Ascending aorta (tissue), 2 donors: ENCODE results near the gene FAM20A. TPM values are rescaled to one million over a fixed set of nuclear protein-coding genes. Genes with fewer than 3 reads are reported as not detected.

Experiments
- DNase-seq, 2 donors: peaks; one replicate each; pipeline ENCODE4 v3.0.0-alpha.2; 2019; ENCODE audit warnings: low spot score in 2 of 2
- H3K27ac ChIP-seq, 2 donors: fragments of 200-600 bp; sonication (generic); one replicate each; pipeline ENCODE4 v1.5.1; 2016 to 2017; ENCODE audit warnings: mild to moderate bottlenecking in 1 of 2
- H3K27me3 ChIP-seq: fragments of 200-600 bp; sonication (generic); one replicate; pipeline ENCODE4 v1.5.1; 2017
- H3K36me3 ChIP-seq, 2 donors: fragments of 200-600 bp; sonication (generic); one replicate each; pipeline ENCODE4 v1.5.1; 2016
- H3K4me1 ChIP-seq, 2 donors: fragments of 200-600 bp; sonication (generic); one replicate each; pipeline ENCODE4 v1.5.1; 2016 to 2017; ENCODE audit warnings: mild to moderate bottlenecking in 1 of 2
- H3K4me3 ChIP-seq, 2 donors: fragments of 200-600 bp; sonication (generic); one replicate each; pipeline ENCODE4 v1.5.1; 2016 to 2017; ENCODE audit warnings: mild to moderate bottlenecking in 1 of 2
- H3K9me3 ChIP-seq, 2 donors: fragments of 200-600 bp; sonication (generic); one replicate each; pipeline ENCODE4 v1.5.1; 2016
- CTCF ChIP-seq, 3 experiments: fragments of 200-600 bp in 2 of 3; fragments of 450-650 bp in 1 of 3; sonication (generic) in 2 of 3; IDR thresholded peaks; one replicate each; pipeline ENCODE4 v1.5.1; 2016 to 2019; ENCODE audit warnings: antibody characterized with exemption in 3 of 3, mild to moderate bottlenecking in 1 of 3, moderate library complexity in 1 of 3
- intact Hi-C: fragments of 100-400 bp; cut with DNase I; formaldehyde crosslinking; loops from one replicate; pipeline ENCODE4 v1.15.1; 2023
- total RNA-seq: library from RNA; depleted of rRNA; stranded (reverse); fragments of >200 nt; gene quantifications from one replicate; pipeline ENCODE4 v1.1.0, GENCODE V29; 2016

FAM20A gene
- total RNA-seq, 1 donor from 2014 or later: 60.0 TPM

GRCh38 chr17:68612923-68613292 is 11.7 kb upstream of the FAM20A start:
- Histone ChIP-seq H3K27me3 (no peaks in the 10 kb centered on the region), H3K27ac (no peak overlapping the region), H3K4me3 (no peak overlapping the region), H3K36me3 (no peaks in the 10 kb centered on the region), H3K4me1 (no peaks in the 10 kb centered on the region), H3K9me3 (peaks cover 7 to 23% of the 10 kb centered on the region in 2 donors)
- TF ChIP-seq CTCF (IDR thresholded peaks at IDR 0.05): no peak
- no peak for DNase-seq
- intact Hi-C loops: no loop called here

- TF ChIP-seq CTCF (IDR thresholded peaks at IDR 0.05): no peak
These were observed 11.2 kb upstream of the FAM20A start for GRCh38 chr17:68612209-68612922.

GRCh38 chr17:68611353-68612208 is 10.4 kb upstream of the FAM20A start:
- no peak for DNase-seq
- intact Hi-C loops: no loop called here
- no peak overlapping the region for H3K4me3 ChIP-seq
- TF ChIP-seq CTCF (IDR thresholded peaks at IDR 0.05): no peak
- no peaks in the 10 kb centered on the region for H3K4me1 ChIP-seq
- H3K27ac ChIP-seq: no peak overlapping the region
- H3K9me3 ChIP-seq: peaks cover 11 to 24% of the 10 kb centered on the region in 2 donors
- no peaks in the 10 kb centered on the region for H3K36me3 ChIP-seq
- H3K27me3 ChIP-seq: no peaks in the 10 kb centered on the region

More at GRCh38 chr17:68612209-68612922, 11.2 kb upstream of the FAM20A start:
- Histone ChIP-seq H3K36me3 (no peaks in the 10 kb centered on the region), H3K4me3 (no peak overlapping the region), H3K9me3 (peaks cover 11 to 24% of the 10 kb centered on the region in 2 donors), H3K27me3 (no peaks in the 10 kb centered on the region), H3K27ac (no peak overlapping the region), H3K4me1 (no peaks in the 10 kb centered on the region)
- intact Hi-C loops: no loop called here
- DNase-seq: no peak

GRCh38 chr17:68610554-68610953 is 9.4 kb upstream of the FAM20A start:
- no peak overlapping the region for H3K27ac ChIP-seq

More at GRCh38 chr17:68610554-68610953, 9.4 kb upstream of the FAM20A start:
- no peaks in the 10 kb centered on the region for H3K4me1 ChIP-seq
- no peak for DNase-seq
- H3K4me3 ChIP-seq: no peak overlapping the region
- intact Hi-C loops: no loop called here
- peaks cover 11 to 24% of the 10 kb centered on the region in 2 donors for H3K9me3 ChIP-seq
- H3K27me3 ChIP-seq: no peaks in the 10 kb centered on the region
- no peak for TF ChIP-seq CTCF (IDR thresholded peaks at IDR 0.05)
- no peaks in the 10 kb centered on the region for H3K36me3 ChIP-seq
